Measurements from ENCODE around the gene NT5C1A.

NT5C1A gene

DNA sequence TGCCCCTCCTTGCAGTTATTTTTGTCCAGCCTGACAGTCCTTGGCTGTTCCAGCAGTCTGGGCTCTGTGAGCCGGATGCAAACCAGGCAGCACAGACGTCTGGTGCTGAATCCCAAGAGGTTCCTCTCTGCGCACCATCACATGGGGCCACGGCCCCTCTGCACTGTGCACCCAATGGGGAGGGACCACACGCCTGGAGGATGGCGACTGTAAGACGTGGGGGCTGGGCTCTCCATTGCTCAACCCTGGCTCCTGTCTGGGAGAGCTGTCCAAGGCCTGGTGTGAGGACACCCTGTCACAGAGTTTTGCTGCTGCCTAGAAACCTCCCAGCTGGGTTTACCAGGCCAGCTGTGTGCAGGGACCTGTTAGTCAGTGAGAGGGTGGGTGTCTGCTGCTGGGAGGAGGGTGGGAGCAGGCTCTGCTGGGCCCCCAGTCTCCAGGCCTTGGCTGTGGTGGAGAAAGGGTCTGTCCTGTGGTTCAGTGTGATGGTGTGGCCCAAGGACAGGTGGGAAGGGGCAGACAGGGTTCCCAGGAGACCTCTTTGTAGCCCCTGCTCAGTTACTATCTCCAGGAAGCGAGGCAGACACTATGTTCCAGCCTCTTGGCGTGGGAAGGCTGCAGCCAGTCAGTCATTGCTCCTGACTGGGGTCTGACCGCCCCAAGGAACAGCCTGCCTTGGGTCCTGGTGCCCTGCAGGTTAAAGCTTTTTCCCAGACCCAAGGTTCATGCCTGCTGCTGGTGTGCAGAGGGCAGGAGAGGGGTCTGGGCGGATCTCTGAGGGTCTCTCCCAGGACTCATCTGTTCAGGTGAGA is 46.2 kb downstream of the NT5C1A start:
- H3K27ac ChIP-seq = no peak overlapping the region
- TF ChIP-seq FOXP2 (optimal IDR thresholded peaks at IDR 0.05; ENCODE audit: control extremely low read depth, extremely low read length, insufficient read depth) (no peak), EZH2 (IDR thresholded peaks at IDR 0.05) (no peak)
- H3K9ac ChIP-seq (ENCODE audit: insufficient read length) = no peak overlapping the region
- no peaks in the 10 kb centered on the region for H3K36me3 ChIP-seq (ENCODE audit: insufficient read depth, low read length)
- H3K4me3 ChIP-seq = no peak overlapping the region
- no peaks in the 10 kb centered on the region for H3K9me3 ChIP-seq (ENCODE audit: low read depth, low read length)
- no peak for DNase-seq (ENCODE audit: low read depth, low spot score)

DNA sequence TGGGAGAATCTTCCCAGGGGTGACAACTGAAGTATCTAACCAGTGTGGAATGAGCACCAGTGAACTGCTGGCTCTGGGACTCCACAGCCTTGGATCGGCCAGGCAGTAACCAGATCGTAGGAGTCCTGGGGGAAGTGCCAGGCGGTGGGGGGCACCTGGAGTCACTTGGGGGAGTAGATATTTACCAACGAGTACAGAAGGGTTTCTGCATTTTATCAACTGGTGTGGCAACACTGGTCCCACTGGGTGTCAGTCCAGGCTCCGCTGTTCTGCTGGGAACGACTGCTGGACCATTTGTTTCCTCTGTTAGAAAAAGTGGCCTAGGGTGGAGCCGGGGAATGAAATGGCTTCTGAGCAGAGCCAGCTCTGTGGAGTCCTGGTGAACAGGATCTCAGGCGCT is 46.9 kb downstream of the NT5C1A start:
- no peak overlapping the region for H3K9ac ChIP-seq (ENCODE audit: insufficient read length)
- H3K36me3 ChIP-seq (ENCODE audit: insufficient read depth, low read length) = no peaks in the 10 kb centered on the region
- no peak overlapping the region for H3K4me3 ChIP-seq
- TF ChIP-seq FOXP2 (optimal IDR thresholded peaks at IDR 0.05; ENCODE audit: control extremely low read depth, extremely low read length, insufficient read depth) (no peak), POLR2AphosphoS5 (IDR thresholded peaks at IDR 0.05; ENCODE audit: borderline replicate concordance, low read depth, low read length) (no peak), EZH2 (IDR thresholded peaks at IDR 0.05) (no peak)
- H3K27ac ChIP-seq = no peak overlapping the region
- no peaks in the 10 kb centered on the region for H3K9me3 ChIP-seq (ENCODE audit: low read depth, low read length)
- no peak for DNase-seq (ENCODE audit: low read depth, low spot score)

DNA sequence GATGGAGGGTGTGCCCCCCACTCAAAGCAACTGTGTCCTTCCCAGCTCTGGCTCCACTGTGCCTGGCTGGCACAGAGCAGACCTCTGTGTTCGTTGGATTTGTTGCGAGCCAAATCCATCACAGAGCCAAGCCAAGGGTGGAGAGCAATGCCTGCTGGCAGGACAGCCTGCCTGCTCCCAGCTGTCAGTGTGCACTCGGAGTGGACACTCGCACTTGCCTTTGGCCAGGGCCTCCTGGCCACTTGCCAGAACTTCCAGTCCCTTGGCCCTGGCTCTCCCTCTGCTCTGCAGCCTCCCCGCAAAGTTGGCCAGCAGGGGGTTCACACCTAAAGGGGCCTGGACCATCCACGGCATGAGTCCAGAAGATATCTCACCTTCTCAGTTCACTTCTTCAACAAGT is 48.9 kb downstream of the NT5C1A start:
- no peaks in the 10 kb centered on the region for H3K36me3 ChIP-seq (ENCODE audit: insufficient read depth, low read length)
- TF ChIP-seq POLR2AphosphoS5 (IDR thresholded peaks at IDR 0.05; ENCODE audit: borderline replicate concordance, low read depth, low read length) = no peak
- TF ChIP-seq EZH2 (IDR thresholded peaks at IDR 0.05) = no peak
- TF ChIP-seq FOXP2 (optimal IDR thresholded peaks at IDR 0.05; ENCODE audit: control extremely low read depth, extremely low read length, insufficient read depth) = no peak
- DNase-seq (ENCODE audit: low read depth, low spot score) = no peak
- no peak overlapping the region for H3K9ac ChIP-seq (ENCODE audit: insufficient read length)
- H3K27ac ChIP-seq = no peak overlapping the region
- no peak overlapping the region for H3K4me3 ChIP-seq
- H3K9me3 ChIP-seq (ENCODE audit: low read depth, low read length) = no peaks in the 10 kb centered on the region

DNA sequence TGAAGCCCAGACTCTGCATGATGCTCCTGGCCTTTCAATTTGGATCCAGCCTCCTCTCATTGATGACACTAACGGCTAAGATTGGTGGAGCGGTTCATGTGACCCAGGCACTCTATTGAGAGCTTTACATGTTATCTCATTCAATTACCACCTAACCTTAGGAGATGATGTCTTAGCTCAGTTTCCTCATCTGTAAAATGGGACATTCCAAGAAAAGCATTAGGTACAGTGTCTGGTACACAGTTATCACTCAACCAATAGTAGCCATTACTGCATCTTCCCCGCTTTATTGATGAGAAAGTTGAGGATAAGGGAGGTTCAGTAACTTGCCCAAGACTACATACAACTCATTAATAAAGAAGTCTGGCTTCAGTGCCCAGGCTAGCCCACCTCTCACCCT is 49.5 kb downstream of the NT5C1A start:
- H3K36me3 ChIP-seq (ENCODE audit: insufficient read depth, low read length) = no peaks in the 10 kb centered on the region
- H3K9me3 ChIP-seq (ENCODE audit: low read depth, low read length) = no peaks in the 10 kb centered on the region
- no peak overlapping the region for H3K4me3 ChIP-seq
- TF ChIP-seq FOXP2 (optimal IDR thresholded peaks at IDR 0.05; ENCODE audit: control extremely low read depth, extremely low read length, insufficient read depth) (no peak), POLR2AphosphoS5 (IDR thresholded peaks at IDR 0.05; ENCODE audit: borderline replicate concordance, low read depth, low read length) (no peak), EZH2 (IDR thresholded peaks at IDR 0.05) (no peak)
- H3K9ac ChIP-seq (ENCODE audit: insufficient read length) = no peak overlapping the region
- no peak for DNase-seq (ENCODE audit: low read depth, low spot score)
- H3K27ac ChIP-seq = no peak overlapping the region

DNA sequence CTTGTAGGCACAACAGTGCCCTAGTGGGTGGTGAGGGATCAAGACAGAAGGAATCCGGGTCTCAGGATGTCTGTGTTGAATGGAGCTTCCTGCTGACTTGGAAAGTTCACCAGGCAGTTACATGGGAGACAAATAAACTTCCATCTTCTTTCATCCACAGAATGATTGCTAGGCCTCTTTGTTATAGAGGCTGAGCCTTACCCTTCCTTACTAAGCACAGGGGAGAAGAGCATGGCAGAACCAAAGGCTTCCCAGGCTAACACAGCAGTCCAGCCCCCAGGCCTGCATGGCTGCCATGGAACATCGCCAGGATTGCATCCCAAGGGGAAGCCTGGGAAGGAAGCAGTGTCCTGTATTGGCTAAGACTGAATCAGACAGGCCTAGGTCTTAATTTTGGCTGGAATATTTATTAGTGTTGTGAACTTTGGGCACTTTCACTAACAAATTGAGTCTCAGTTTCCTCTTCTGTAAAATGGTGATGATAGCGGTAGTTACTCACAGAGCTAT is 51.2 kb downstream of the NT5C1A start:
- Histone ChIP-seq H3K4me3 (no peak overlapping the region), H3K9me3 (ENCODE audit: low read depth, low read length) (no peaks in the 10 kb centered on the region), H3K36me3 (ENCODE audit: insufficient read depth, low read length) (no peaks in the 10 kb centered on the region), H3K9ac (ENCODE audit: insufficient read length) (no peak overlapping the region), H3K27ac (no peak overlapping the region)
- DNase-seq (ENCODE audit: low read depth, low spot score) = no peak
- TF ChIP-seq EZH2 (IDR thresholded peaks at IDR 0.05) (no peak), FOXP2 (optimal IDR thresholded peaks at IDR 0.05; ENCODE audit: control extremely low read depth, extremely low read length, insufficient read depth) (no peak), POLR2AphosphoS5 (IDR thresholded peaks at IDR 0.05; ENCODE audit: borderline replicate concordance, low read depth, low read length) (no peak)

DNA sequence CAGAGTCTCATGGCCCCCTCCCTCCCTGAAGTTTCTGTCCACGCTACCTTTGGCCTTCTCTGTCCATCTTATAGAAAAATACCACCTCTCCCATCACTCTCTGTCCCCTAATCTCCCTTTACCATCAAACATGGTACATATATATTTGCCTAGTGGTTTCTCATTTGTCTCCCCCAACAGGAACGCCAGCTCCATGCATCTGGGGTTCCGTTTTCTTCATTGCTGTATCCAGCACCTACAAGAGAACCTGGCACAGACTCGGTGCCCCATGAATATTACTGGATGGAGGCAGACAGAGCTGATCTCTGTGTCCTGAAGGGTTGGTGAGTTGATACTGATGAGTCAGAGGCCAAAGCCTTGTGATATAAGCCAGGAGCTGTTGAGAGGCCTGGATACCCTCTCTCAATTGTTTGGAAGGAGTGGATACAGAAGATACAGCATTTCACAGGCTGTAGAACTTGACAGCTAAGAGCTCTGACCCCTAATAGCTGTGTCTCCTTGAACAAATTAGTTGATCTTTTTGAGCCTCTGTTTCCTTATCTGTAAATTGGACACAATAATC is 54.3 kb downstream of the NT5C1A start:
- no peak for DNase-seq (ENCODE audit: low read depth, low spot score)
- H3K9me3 ChIP-seq (ENCODE audit: low read depth, low read length) = no peaks in the 10 kb centered on the region
- no peak for TF ChIP-seq FOXP2 (optimal IDR thresholded peaks at IDR 0.05; ENCODE audit: control extremely low read depth, extremely low read length, insufficient read depth)
- TF ChIP-seq POLR2AphosphoS5 (IDR thresholded peaks at IDR 0.05; ENCODE audit: borderline replicate concordance, low read depth, low read length) = no peak
- no peak for TF ChIP-seq EZH2 (IDR thresholded peaks at IDR 0.05)

DNA sequence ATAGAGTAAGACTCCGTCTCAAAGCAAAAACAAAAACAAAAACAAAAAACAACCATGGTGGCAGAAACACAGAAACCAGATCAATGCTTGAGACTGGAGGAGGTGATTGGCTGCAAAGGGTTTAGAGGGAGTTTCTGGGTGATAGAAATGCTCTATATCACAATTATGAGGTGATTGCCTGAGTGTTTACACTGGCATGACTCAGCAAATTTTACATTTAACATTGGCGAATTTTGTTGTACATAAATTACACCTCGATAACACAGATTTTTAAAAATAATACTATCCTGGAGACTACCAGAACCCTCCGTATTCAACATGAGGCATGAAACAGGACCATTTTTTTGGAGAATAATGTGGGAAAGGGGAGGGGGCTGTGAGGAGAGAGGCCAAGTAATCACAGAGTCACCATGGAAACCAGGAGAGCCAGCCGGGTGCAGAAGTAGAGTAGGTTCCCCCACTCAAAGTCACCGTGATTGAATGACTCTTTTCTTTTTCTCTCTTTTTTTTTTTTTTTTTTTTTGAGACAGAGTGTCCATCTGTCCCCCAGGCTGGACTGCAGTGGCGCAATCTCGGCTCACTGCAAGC is 56.7 kb downstream of the NT5C1A start:
- H3K9ac ChIP-seq (ENCODE audit: insufficient read length) = no peak overlapping the region
- no peak overlapping the region for H3K27ac ChIP-seq
- H3K9me3 ChIP-seq (ENCODE audit: low read depth, low read length) = no peaks in the 10 kb centered on the region
- no peak for TF ChIP-seq FOXP2 (optimal IDR thresholded peaks at IDR 0.05; ENCODE audit: control extremely low read depth, extremely low read length, insufficient read depth)
- TF ChIP-seq POLR2AphosphoS5 (IDR thresholded peaks at IDR 0.05; ENCODE audit: borderline replicate concordance, low read depth, low read length) = no peak
- TF ChIP-seq EZH2 (IDR thresholded peaks at IDR 0.05) = no peak
- no peaks in the 10 kb centered on the region for H3K36me3 ChIP-seq (ENCODE audit: insufficient read depth, low read length)
- no peak overlapping the region for H3K4me3 ChIP-seq
- no peak for DNase-seq (ENCODE audit: low read depth, low spot score)

More for the DNA sequence above, 54.3 kb downstream of the NT5C1A start:
- Histone ChIP-seq H3K4me3 (no peak overlapping the region), H3K36me3 (ENCODE audit: insufficient read depth, low read length) (no peaks in the 10 kb centered on the region), H3K27ac (no peak overlapping the region), H3K9ac (ENCODE audit: insufficient read length) (no peak overlapping the region)

DNA sequence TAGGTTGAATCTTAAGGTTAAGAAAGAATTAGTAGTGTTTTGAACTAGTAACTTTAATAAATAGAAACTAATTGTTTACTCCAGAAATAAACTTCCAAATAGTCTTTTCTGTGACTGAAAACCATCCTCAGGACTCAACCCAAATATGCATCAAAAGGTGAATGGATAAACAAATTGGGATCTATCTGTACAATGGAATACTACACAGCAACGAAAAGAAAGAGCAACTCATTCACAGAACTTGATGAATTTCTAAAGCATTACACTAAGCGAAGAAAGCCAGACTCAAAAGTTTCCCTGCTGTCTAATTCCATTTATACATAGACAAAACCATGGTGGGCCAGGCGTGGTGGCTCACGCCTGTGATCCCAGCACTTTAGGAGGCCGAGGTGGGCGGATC is 57.4 kb downstream of the NT5C1A start:
- no peak for DNase-seq (ENCODE audit: low read depth, low spot score)
- no peak overlapping the region for H3K4me3 ChIP-seq
- no peaks in the 10 kb centered on the region for H3K9me3 ChIP-seq (ENCODE audit: low read depth, low read length)
- H3K36me3 ChIP-seq (ENCODE audit: insufficient read depth, low read length) = no peaks in the 10 kb centered on the region
- no peak overlapping the region for H3K9ac ChIP-seq (ENCODE audit: insufficient read length)
- H3K27ac ChIP-seq = no peak overlapping the region
- TF ChIP-seq POLR2AphosphoS5 (IDR thresholded peaks at IDR 0.05; ENCODE audit: borderline replicate concordance, low read depth, low read length) = no peak
